BE2C (cell line): ENCODE data around the gene FAM81A.
A peak's percentile ranks its signal among the peaks of the same experiment; 100 is the strongest.

Source experiments
- DNase-seq: peaks from one replicate; pipeline ENCODE4 v3.0.0-alpha.2; 2020
- H3K27me3 ChIP-seq: fragments of 250-450 bp; sonication (Bioruptor Pico); 2 replicates; pipeline ENCODE4 v1.5.1; 2020; ENCODE audit warnings: mild to moderate bottlenecking
- H3K36me3 ChIP-seq: fragments of 250-450 bp; sonication (Bioruptor Pico); 2 replicates; pipeline ENCODE4 v1.5.1; 2020; ENCODE audit warnings: mild to moderate bottlenecking
- H3K4me1 ChIP-seq: fragments of 250-450 bp; sonication (Bioruptor Pico); 2 replicates; pipeline ENCODE4 v1.5.1; 2020
- H3K4me3 ChIP-seq: 2 replicates; pipeline ENCODE4 v1.5.1; 2011; ENCODE audit warnings: low read depth, low read length
- H3K9me3 ChIP-seq: fragments of 250-450 bp; sonication (Bioruptor Pico); 2 replicates; pipeline ENCODE4 v1.5.1; 2020
- TF ChIP-seq, protein P1 (sequence below): IDR thresholded peaks from 2 replicates; pipeline ENCODE4 v1.5.1; 2012; ENCODE audit warnings: mild to moderate bottlenecking, low read depth, low read length

Gene FAM81A

DNA sequence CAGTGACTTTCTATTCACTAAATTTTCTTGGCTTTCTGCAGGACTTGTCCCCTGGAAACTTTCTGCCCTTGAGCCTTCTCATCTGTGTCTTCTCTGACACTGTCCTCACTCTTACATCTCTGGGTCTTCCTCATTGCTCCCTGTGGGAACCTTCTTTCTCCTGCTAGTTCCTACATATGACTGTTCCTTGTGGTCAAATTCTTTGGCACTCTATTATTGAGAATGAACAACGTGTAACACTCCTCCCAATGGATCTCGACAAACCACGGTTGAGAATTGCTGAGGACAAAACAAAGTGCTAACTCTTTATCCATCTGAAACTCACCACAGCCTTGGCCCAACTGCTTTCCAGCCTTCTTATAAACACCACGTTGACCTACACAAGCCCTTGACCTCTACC, 3.5 kb upstream of the FAM81A start:
- Histone ChIP-seq H3K4me1 (peaks cover 3% of the 10 kb centered on the region), H3K9me3 (no peaks in the 10 kb centered on the region), H3K27me3 (peaks cover 53% of the 10 kb centered on the region), H3K36me3 (no peaks in the 10 kb centered on the region), H3K4me3 (no peak overlapping the region)
- no peak for DNase-seq
- TF ChIP-seq, protein P1, sequence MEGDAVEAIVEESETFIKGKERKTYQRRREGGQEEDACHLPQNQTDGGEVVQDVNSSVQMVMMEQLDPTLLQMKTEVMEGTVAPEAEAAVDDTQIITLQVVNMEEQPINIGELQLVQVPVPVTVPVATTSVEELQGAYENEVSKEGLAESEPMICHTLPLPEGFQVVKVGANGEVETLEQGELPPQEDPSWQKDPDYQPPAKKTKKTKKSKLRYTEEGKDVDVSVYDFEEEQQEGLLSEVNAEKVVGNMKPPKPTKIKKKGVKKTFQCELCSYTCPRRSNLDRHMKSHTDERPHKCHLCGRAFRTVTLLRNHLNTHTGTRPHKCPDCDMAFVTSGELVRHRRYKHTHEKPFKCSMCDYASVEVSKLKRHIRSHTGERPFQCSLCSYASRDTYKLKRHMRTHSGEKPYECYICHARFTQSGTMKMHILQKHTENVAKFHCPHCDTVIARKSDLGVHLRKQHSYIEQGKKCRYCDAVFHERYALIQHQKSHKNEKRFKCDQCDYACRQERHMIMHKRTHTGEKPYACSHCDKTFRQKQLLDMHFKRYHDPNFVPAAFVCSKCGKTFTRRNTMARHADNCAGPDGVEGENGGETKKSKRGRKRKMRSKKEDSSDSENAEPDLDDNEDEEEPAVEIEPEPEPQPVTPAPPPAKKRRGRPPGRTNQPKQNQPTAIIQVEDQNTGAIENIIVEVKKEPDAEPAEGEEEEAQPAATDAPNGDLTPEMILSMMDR, result no peak

DNA sequence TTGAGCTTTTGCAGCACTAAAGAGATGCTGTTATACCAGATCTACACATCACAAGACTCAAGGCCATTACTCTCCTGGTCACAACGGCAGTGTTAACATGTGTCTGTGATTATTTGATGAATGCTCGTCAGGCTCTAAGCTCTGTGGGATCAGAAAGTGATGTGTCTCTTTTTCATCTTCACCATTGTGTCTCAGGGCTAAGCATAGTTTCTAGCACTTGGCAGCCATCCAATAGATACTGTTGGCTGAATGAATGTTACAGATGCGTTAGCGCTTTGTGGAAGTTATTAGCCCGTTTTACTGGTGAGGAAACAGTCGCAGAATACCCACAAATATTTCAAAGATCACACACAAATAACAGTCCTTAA, 1.2 kb upstream of the FAM81A start:
- Histone ChIP-seq H3K27me3 (peaks cover 53% of the 10 kb centered on the region), H3K36me3 (no peaks in the 10 kb centered on the region), H3K9me3 (no peaks in the 10 kb centered on the region), H3K4me1 (peaks cover 3% of the 10 kb centered on the region), H3K4me3 (no peak overlapping the region)
- TF ChIP-seq, protein P1, result no peak
- DNase-seq, result no peak

DNA sequence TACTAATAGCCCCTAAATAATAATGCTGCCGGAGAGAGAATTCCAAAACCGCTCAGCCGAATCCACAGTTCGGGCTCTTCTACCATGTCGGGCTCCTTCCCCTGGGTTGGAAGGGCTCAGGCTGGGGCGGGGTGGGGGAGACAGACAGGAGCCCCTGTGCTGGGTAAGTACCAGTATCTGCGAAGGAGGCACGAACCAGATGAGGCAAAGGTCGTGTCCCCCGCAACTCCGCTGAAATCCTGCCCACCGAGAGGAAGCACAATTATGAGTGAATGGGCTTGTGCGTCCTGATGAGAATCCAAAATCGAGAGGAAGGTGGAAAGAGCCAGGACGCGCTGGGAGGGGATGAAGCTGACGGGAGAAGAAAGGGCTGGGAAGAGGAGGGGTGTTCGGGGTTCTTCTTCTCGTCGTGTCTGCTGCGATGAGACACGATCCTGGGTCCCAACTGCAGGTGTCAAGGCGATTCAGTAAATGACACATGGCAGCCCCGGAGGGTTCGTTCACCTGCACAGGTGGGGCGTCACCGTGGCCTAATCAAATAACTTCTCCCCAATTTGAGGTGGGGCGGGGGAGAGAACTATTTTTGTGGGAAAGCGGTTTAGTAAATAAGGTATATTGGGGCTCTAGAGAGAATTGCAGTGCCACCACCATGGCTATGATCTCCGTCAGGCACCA, 707 bp upstream of the FAM81A start:
- Histone ChIP-seq H3K36me3 (no peaks in the 10 kb centered on the region), H3K27me3 (peaks cover 53% of the 10 kb centered on the region), H3K4me1 (peaks cover 3% of the 10 kb centered on the region), H3K4me3 (peak overlapping the region; percentile 52), H3K9me3 (no peaks in the 10 kb centered on the region)
- DNase-seq, result no peak
- TF ChIP-seq, protein P1, result no peak

DNA sequence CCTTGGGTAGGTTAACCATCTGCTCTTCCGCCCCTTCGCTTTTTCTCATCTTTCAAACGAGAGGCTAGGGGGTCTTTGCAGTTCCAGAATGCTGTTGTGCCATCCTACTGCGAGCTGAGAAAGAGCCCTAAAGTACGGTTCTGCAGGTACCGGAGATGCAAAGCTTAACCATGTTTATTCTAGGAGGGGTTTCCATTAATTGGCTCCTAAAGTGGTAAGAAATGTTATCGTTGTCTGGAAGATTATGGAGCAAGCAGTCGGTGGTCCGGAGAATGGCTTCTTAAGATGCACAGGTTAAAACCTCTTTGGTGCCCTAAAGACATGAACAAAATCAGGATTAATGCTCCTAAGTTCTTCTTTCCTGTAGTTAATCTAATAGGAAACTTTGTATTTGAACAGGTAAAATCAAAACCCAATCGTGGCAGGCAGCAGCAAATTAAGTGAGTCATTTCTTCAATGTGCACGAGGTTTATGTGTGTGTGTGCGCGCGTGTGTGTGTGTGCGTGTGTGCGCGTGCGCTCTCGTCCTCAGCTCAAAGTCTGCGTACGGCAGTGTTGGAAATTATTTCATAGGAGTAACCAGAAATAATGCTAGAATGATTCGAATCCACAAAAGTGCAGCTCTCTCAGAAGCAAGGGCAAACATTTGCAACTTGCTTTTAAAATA, 772 bp downstream of the FAM81A start:
- peak overlapping the region; percentile 46 for H3K4me3 ChIP-seq

DNA sequence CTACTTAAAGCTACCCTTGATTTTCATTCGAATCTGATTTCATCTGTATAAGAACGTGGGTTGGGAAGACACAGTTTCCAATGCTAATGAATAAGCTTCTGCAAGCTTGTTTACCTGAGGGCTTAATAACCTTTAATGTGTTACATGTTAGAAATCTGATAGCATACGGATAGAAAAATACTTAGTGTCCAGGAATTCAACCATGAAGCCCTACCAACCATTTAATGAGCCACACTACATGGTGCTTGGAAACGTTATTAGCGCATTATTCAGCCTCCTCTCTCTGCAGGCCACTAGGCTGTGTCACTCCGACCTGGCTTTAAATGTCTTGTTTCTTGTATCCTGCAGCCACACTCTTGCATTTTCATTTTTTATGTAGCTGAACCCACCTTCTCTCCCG, 1.6 kb downstream of the FAM81A start:
- TF ChIP-seq, protein P1, result no peak
- H3K36me3 ChIP-seq, result no peaks in the 10 kb centered on the region
- H3K4me3 ChIP-seq, result no peak overlapping the region
- H3K27me3 ChIP-seq, result peaks cover 46% of the 10 kb centered on the region
- peaks cover 3% of the 10 kb centered on the region for H3K4me1 ChIP-seq
- DNase-seq, result no peak
- no peaks in the 10 kb centered on the region for H3K9me3 ChIP-seq

More for the DNA sequence above, 772 bp downstream of the FAM81A start:
- H3K4me1 ChIP-seq, result peaks cover 3% of the 10 kb centered on the region
- peaks cover 52% of the 10 kb centered on the region for H3K27me3 ChIP-seq
- H3K36me3 ChIP-seq, result no peaks in the 10 kb centered on the region
- H3K9me3 ChIP-seq, result no peaks in the 10 kb centered on the region
- TF ChIP-seq, protein P1, result no peak
- DNase-seq, result no peak
